Brain pericyte (primary cell): ENCODE data around the gene PCDHA5.
"Not testable (repeated sequence)": the region's sequence is repeated elsewhere in the genome, so short reads cannot be mapped to it uniquely, and the experiment has no call there.

Experiments
- DNase-seq: peaks from one replicate; pipeline ENCODE4 v3.0.0-alpha.2; 2012; ENCODE audit warnings: low read depth, low spot score

PCDHA5 gene

GRCh38 chr5:140823475-140823874, 2.1 kb downstream of the PCDHA5 start:
- DNase-seq: no peak

GRCh38 chr5:140827704-140828361, 6.4 kb downstream of the PCDHA5 start, which contains the start of gene PCDHA6:
Gene PCDHA6 (plus strand): TSS chr5:140827960. CDS start chr5:140828092, 132 bp downstream.
- DNase-seq: no peak

GRCh38 chr5:140828362-140828737, 6.9 kb downstream of the PCDHA5 start:
- DNase-seq: no peak

GRCh38 chr5:140829511-140830501, 8.4 kb downstream of the PCDHA5 start:
- DNase-seq: not testable (repeated sequence)

- DNase-seq: no peak
Observed at GRCh38 chr5:140833993-140834392, 12.6 kb downstream of the PCDHA5 start, which contains the start of gene PCDHA7. Gene PCDHA7 (plus strand): TSS chr5:140834269. CDS start chr5:140834384, 115 bp downstream.

GRCh38 chr5:140834439-140835008, 13.1 kb downstream of the PCDHA5 start:
- DNase-seq: not testable (repeated sequence)

- no peak for DNase-seq
Observed at GRCh38 chr5:140835622-140836510, 14.5 kb downstream of the PCDHA5 start.

- no peak for DNase-seq
Observed at GRCh38 chr5:140840978-140841962, 19.9 kb downstream of the PCDHA5 start, which contains the start of gene PCDHA8. Gene PCDHA8 (plus strand): TSS chr5:140841187. CDS start chr5:140841322, 135 bp downstream.

GRCh38 chr5:140842798-140843733, 21.7 kb downstream of the PCDHA5 start:
- DNase-seq: no peak

- not testable (repeated sequence) for DNase-seq
Observed at GRCh38 chr5:140848139-140849102, 27.0 kb downstream of the PCDHA5 start, which contains the start of gene PCDHA9. Gene PCDHA9 (plus strand): TSS chr5:140848382. CDS start chr5:140848496, 114 bp downstream.

- not testable (repeated sequence) for DNase-seq
Observed at GRCh38 chr5:140849831-140850634, 28.6 kb downstream of the PCDHA5 start.

- DNase-seq: no peak
Observed at GRCh38 chr5:140855772-140856674, 34.6 kb downstream of the PCDHA5 start, which contains the start of gene PCDHA10. Gene PCDHA10 (plus strand): TSS chr5:140855897. CDS start chr5:140856049, 152 bp downstream.

- DNase-seq: no peak
Observed at GRCh38 chr5:140857177-140857986, 36.0 kb downstream of the PCDHA5 start.

- DNase-seq: no peak
Observed at GRCh38 chr5:140857987-140858240, 36.5 kb downstream of the PCDHA5 start.
